GM12878 (cell line): ENCODE measurements around the gene UNC45A. TPM values are rescaled to one million over a fixed set of nuclear protein-coding genes. Genes with fewer than 3 reads are reported as not detected.
A peak's percentile ranks its signal among the peaks of the same experiment; 100 is the strongest.

Source experiments
- BMI1 ChIP-seq: fragments of 450-650 bp; IDR thresholded peaks from 2 replicates; pipeline ENCODE4 v1.6.1; 2016; ENCODE audit warnings: mild to moderate bottlenecking, moderate library complexity, borderline replicate concordance
- CEBPB ChIP-seq, 2 experiments: fragments of 150-350 bp in 1 of 2; IDR thresholded peaks; 2 replicates each; pipeline ENCODE4 v1.6.1; 2012 to 2014; ENCODE audit warnings: low read depth in 2 of 2, low read length in 2 of 2, borderline replicate concordance in 1 of 2, inconsistent platforms in 1 of 2
- CREB1 ChIP-seq: IDR thresholded peaks from 2 replicates; pipeline ENCODE4 v1.6.1; 2012; ENCODE audit warnings: low read depth, mild to moderate bottlenecking, inconsistent platforms
- E2F8 ChIP-seq: fragments of 450-650 bp; IDR thresholded peaks from 2 replicates; pipeline ENCODE4 v1.6.1; 2018; ENCODE audit warnings: mild to moderate bottlenecking, low read depth, moderate library complexity; ENCODE audit not compliant: partially characterized antibody
- EGR1 ChIP-seq, 2 experiments: IDR thresholded peaks; 1 replicate in 1 of 2; 2 replicates in 1 of 2; pipeline ENCODE4 v1.6.1; 2011 to 2012; ENCODE audit warnings: low read depth in 2 of 2, low read length in 2 of 2, borderline replicate concordance in 1 of 2, mild to moderate bottlenecking in 1 of 2, moderate library complexity in 1 of 2
- EZH2 ChIP-seq: IDR thresholded peaks from 2 replicates; pipeline ENCODE4 v1.6.1; 2012; ENCODE audit warnings: low read depth, mild to moderate bottlenecking, control low read depth, inconsistent platforms, low read length, borderline replicate concordance; ENCODE audit not compliant: control insufficient read depth
- KLF5 ChIP-seq: fragments of 450-650 bp; IDR thresholded peaks from 2 replicates; pipeline ENCODE4 v1.6.1; 2014; ENCODE audit warnings: mild to moderate bottlenecking; ENCODE audit not compliant: partially characterized antibody
- PML ChIP-seq: IDR thresholded peaks from 2 replicates; pipeline ENCODE4 v1.6.1; 2012; ENCODE audit warnings: low read length, inconsistent platforms
- RFX5 ChIP-seq: IDR thresholded peaks from 2 replicates; pipeline ENCODE4 v1.6.1; 2011; ENCODE audit warnings: low read depth, low read length, improper control_type of control experiment
- SMAD1 ChIP-seq: fragments of 450-650 bp; IDR thresholded peaks from 2 replicates; pipeline ENCODE4 v1.6.1; 2018; ENCODE audit warnings: mild to moderate bottlenecking, low read depth; ENCODE audit not compliant: partially characterized antibody
- SUPT20H ChIP-seq: IDR thresholded peaks from 2 replicates; pipeline ENCODE4 v1.6.1; 2011; ENCODE audit warnings: low read depth, mild to moderate bottlenecking, low read length, moderate library complexity, borderline replicate concordance; ENCODE audit not compliant: control insufficient read depth
- TBL1XR1 ChIP-seq: IDR thresholded peaks from 2 replicates; pipeline ENCODE4 v1.6.1; 2012; ENCODE audit warnings: low read depth, low read length, improper control_type of control experiment
- TCF3 ChIP-seq: IDR thresholded peaks from 2 replicates; pipeline ENCODE4 v1.6.1; 2012; ENCODE audit warnings: low read depth, mild to moderate bottlenecking, low read length, borderline replicate concordance; ENCODE audit not compliant: insufficient read depth
- YBX1 ChIP-seq: fragments of 450-650 bp; IDR thresholded peaks from 2 replicates; pipeline ENCODE4 v1.6.1; 2016; ENCODE audit warnings: antibody characterized with exemption
- ZBTB11 ChIP-seq: fragments of 450-650 bp; formaldehyde crosslinking; IDR thresholded peaks from 2 replicates; pipeline ENCODE4 v1.5.0; 2022; ENCODE audit warnings: mild to moderate bottlenecking, missing genetic modification characterization
- ZNF384 ChIP-seq: IDR thresholded peaks from 2 replicates; pipeline ENCODE4 v1.6.1; 2012; ENCODE audit warnings: low read depth, mild to moderate bottlenecking, low read length, improper control_type of control experiment, borderline replicate concordance
- polyA plus RNA-seq, 11 experiments: library from polyadenylated mRNA; depleted of rRNA in 4 of 11; unstranded in 6 of 11; stranded (reverse) in 5 of 11; fragments of >200 nt; fragmentation: Nextera tagmentation in 4 of 11; fragmentation: Illumina TruSeq in 1 of 11; extraction: Ambion mirVana in 4 of 11; extraction: Trizol in 1 of 11; gene quantifications; 1 replicate in 1 of 11; 2 replicates in 10 of 11; pipeline versions ENCODE4 v1.2.1 to v1.2.3, GENCODE V29; 2011 to 2016; ENCODE audit warnings: inconsistent platforms in 2 of 11, missing spikeins in 2 of 11, low read depth in 1 of 11
- total RNA-seq, 4 experiments: library from RNA; depleted of rRNA in 3 of 4; stranded (reverse); fragments of >200 nt in 3 of 4; fragmentation: Illumina TruSeq in 1 of 4; extraction: Trizol in 1 of 4; gene quantifications; 2 replicates each; pipeline versions ENCODE4 v1.2.1 to v1.2.3, GENCODE V29; 2013 to 2021
- TF ChIP-seq, protein P1 (sequence below): fragments of 450-650 bp; conservative IDR thresholded peaks from 2 replicates; pipeline ENCODE4 v1.6.1; 2017; ENCODE audit warnings: mild to moderate bottlenecking, moderate library complexity
- TF ChIP-seq, protein P2 (sequence below), 3 experiments: IDR thresholded peaks in 2 of 3; conservative IDR thresholded peaks in 1 of 3; 2 replicates each; pipeline ENCODE4 v1.5.1; 2011; ENCODE audit warnings: low read depth in 3 of 3, low read length in 3 of 3, mild to moderate bottlenecking in 3 of 3, control low read depth in 2 of 3, moderate library complexity in 2 of 3, inconsistent platforms in 1 of 3, mixed read lengths in 1 of 3; ENCODE audit not compliant: control insufficient read depth in 2 of 3, insufficient read depth in 1 of 3; ENCODE audit errors: extremely low read depth in 1 of 3

Gene UNC45A
- total and polyA plus RNA-seq, 10 of the 15 experiments (the other 5 are each of a cell fraction or from before 2014, with no cell fraction given) = 10.3 to 57.8 (median 40.5) TPM

GRCh38 chr15:90902840-90903732, 32.0 kb upstream of the UNC45A start, which contains the start of gene MAN2A2 (continued):
- TF ChIP-seq ZBTB11 (CRISPR knock-in tag) = no peak
- TF ChIP-seq TCF3 = no peak
- TF ChIP-seq BMI1 = no peak
- TF ChIP-seq TBL1XR1 = no peak
- peak; percentile 51; the same call in 1 of the 2 replicates for TF ChIP-seq PML
- no peak for TF ChIP-seq YBX1
- no peak for TF ChIP-seq RFX5
- TF ChIP-seq SUPT20H = no peak
- TF ChIP-seq EZH2 = no peak
- peak; percentile 76 to 98 for TF ChIP-seq EGR1 (IDR thresholded peaks at IDR 0.05; ENCODE audit: borderline replicate concordance in 1 of 2, low read depth in 2 of 2, low read length in 2 of 2)
- no peak for TF ChIP-seq KLF5
- TF ChIP-seq, protein P1, sequence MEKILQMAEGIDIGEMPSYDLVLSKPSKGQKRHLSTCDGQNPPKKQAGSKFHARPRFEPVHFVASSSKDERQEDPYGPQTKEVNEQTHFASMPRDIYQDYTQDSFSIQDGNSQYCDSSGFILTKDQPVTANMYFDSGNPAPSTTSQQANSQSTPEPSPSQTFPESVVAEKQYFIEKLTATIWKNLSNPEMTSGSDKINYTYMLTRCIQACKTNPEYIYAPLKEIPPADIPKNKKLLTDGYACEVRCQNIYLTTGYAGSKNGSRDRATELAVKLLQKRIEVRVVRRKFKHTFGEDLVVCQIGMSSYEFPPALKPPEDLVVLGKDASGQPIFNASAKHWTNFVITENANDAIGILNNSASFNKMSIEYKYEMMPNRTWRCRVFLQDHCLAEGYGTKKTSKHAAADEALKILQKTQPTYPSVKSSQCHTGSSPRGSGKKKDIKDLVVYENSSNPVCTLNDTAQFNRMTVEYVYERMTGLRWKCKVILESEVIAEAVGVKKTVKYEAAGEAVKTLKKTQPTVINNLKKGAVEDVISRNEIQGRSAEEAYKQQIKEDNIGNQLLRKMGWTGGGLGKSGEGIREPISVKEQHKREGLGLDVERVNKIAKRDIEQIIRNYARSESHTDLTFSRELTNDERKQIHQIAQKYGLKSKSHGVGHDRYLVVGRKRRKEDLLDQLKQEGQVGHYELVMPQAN = peak; percentile 24; the same call in 1 of the 2 replicates
- TF ChIP-seq, protein P2, sequence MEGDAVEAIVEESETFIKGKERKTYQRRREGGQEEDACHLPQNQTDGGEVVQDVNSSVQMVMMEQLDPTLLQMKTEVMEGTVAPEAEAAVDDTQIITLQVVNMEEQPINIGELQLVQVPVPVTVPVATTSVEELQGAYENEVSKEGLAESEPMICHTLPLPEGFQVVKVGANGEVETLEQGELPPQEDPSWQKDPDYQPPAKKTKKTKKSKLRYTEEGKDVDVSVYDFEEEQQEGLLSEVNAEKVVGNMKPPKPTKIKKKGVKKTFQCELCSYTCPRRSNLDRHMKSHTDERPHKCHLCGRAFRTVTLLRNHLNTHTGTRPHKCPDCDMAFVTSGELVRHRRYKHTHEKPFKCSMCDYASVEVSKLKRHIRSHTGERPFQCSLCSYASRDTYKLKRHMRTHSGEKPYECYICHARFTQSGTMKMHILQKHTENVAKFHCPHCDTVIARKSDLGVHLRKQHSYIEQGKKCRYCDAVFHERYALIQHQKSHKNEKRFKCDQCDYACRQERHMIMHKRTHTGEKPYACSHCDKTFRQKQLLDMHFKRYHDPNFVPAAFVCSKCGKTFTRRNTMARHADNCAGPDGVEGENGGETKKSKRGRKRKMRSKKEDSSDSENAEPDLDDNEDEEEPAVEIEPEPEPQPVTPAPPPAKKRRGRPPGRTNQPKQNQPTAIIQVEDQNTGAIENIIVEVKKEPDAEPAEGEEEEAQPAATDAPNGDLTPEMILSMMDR (IDR thresholded peaks at IDR 0.05 in 2 of 3, conservative IDR thresholded peaks at IDR 0.05 in 1 of 3; ENCODE audit: control insufficient read depth in 2 of 3, extremely low read depth in 1 of 3, insufficient read depth in 1 of 3, low read depth in 3 of 3, low read length in 3 of 3) = no peak
- no peak for TF ChIP-seq E2F8
- no peak for TF ChIP-seq ZNF384
- no peak for TF ChIP-seq CEBPB (IDR thresholded peaks at IDR 0.05; ENCODE audit: borderline replicate concordance in 1 of 2, low read depth in 2 of 2, low read length in 2 of 2)
- TF ChIP-seq SMAD1 = no peak
- no peak for TF ChIP-seq CREB1
